Measurements from ENCODE around the gene MMP11.

MMP11 gene

DNA sequence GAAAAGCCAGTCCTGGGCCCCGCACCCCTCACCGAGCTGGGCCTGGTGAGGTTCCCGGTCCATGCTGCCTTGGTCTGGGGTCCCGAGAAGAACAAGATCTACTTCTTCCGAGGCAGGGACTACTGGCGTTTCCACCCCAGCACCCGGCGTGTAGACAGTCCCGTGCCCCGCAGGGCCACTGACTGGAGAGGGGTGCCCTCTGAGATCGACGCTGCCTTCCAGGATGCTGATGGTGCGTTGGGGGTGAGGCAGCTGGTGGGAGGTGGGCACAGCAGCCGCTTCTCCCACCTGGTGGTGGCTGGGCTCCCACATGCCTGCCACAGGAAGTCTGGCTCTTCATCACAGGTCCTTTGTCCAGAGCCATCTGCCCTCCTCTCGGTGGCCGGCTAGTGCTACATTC, 9.6 kb downstream of the MMP11 start:
- DNase-seq, result no peak

DNA sequence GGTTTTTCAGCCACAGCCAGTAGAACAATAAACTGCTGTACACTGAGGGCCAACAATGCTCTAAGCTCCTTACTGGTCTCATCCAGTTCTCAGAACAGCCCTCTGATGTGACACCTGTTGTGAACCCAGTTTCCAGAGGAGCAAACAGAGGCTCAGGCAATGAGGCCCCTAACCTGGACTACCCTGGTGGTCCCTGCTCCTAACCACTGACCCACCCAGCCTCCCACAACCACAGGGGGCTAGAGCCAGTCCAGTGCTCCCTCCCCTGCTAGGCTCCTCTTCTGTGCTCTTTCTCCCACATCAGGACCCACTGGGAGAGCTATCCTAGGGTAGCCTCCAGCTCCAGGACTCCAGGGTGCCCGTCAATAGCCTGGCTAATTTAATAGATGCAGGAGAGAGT, 10.1 kb downstream of the MMP11 start:
- no peak for DNase-seq

DNA sequence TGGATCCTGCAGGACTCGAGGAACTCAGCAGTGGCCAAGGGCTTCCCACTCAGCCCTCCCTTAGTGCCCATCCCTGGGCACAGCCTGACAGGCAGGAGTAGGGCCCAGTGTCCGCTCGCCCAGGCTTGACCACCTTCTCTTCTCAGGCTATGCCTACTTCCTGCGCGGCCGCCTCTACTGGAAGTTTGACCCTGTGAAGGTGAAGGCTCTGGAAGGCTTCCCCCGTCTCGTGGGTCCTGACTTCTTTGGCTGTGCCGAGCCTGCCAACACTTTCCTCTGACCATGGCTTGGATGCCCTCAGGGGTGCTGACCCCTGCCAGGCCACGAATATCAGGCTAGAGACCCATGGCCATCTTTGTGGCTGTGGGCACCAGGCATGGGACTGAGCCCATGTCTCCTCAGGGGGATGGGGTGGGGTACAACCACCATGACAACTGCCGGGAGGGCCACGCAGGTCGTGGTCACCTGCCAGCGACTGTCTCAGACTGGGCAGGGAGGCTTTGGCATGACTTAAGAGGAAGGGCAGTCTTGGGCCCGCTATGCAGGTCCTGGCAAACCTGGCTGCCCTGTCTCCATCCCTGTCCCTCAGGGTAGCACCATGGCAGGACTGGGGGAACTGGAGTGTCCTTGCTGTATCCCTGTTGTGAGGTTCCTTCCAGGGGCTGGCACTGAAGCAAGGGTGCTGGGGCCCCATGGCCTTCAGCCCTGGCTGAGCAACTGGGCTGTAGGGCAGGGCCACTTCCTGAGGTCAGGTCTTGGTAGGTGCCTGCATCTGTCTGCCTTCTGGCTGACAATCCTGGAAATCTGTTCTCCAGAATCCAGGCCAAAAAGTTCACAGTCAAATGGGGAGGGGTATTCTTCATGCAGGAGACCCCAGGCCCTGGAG, 10.9 kb downstream of the MMP11 start:
- DNase-seq, result no peak

DNA sequence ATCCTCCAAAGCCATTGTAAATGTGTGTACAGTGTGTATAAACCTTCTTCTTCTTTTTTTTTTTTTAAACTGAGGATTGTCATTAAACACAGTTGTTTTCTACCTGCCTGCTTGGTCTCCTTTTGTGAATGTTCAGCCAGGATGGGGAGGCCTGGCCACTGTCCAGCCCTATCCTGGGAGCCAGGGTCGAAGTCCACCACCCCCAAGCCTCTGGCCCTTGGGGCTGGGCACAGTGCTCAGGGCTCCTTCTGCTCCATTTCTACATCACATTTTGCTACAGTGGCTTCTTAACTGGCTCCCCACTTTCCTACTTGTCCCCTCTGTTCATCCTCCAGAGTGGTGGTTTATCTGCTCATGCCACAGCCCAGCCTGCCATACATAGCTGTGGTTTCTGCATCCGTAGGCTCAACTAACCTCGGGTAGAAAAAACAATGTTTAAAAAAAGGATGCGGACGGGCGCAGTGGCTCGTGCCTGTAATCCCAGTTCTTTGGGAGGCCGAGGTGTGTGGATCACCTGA, 11.6 kb downstream of the MMP11 start:
- no peak for DNase-seq

DNA sequence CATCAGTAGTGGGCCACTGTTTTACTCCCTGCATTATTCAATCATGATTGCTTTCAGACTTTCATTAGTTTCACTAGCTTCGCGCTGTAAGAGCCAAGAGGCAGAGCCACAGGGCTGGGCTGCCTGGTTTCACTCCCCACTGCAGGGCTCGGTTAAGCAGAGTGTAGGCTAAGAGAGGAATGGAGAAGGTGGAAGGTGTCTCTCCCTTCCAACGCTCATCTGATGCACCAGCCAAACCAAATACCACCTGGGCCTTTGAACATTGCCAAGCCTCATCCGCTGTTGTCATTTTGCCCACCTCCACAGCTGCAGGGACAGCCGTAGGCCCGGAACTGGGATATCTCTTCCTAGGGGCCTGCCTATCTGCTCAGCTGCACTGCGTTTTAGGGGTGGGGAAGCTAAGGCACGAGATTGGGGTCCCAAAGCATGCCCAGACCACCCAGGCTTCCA, 13.6 kb downstream of the MMP11 start:
- no peak for DNase-seq

DNA sequence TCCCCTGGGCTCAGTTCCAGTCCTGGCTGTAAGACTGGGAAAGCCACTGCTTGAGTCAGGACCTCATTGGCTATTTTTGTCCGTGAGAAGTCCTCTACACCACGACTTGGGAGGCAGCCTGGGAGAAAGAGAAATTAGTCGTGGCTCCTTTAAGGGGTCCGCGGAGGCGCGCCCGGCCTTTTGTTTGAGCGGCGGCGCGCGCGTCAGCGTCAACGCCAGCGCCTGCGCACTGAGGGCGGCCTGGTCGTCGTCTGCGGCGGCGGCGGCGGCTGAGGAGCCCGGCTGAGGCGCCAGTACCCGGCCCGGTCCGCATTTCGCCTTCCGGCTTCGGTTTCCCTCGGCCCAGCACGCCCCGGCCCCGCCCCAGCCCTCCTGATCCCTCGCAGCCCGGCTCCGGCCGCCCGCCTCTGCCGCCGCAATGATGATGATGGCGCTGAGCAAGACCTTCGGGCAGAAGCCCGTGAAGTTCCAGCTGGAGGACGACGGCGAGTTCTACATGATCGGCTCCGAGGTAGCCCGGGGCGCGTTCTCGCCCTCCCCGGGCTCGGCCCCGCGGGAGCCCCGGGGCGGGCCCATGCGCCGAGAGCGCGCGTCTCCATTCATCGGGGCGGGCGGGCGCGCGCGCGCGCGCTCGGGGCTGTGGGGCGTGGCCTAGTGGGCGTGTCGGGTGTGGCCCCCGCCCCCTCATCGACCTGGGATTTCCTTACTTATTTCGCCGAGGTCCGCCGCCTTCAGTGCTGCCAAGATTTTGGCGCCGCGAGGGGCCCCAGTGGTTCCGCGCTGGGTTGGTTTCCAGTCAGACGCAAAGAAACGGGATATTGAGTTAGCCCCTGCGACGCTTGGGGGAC, 14.3 kb downstream of the MMP11 start, which contains the start of gene SMARCB1:
Gene SMARCB1, plus strand, starts transcription at position 215 of the 848 bp plus-strand sequence. Its CDS starts 204 bp downstream, at position 419.
- DNase-seq, result peak; percentile 95

DNA sequence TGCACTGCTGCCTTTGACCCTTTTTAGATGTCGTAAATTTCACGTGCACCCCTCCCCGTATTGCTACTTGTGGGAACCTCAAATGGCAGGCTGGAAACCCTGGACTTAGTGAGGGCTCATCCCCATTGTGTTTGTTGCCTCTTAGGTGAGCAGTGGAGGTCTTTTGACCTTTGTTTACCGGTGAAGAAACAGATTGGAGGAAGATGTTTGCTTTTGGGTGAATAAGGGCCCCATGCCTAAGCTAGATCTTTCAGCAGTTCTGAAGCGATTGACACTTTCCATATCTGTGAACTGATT, 14.9 kb downstream of the MMP11 start:
- no peak for DNase-seq

DNA sequence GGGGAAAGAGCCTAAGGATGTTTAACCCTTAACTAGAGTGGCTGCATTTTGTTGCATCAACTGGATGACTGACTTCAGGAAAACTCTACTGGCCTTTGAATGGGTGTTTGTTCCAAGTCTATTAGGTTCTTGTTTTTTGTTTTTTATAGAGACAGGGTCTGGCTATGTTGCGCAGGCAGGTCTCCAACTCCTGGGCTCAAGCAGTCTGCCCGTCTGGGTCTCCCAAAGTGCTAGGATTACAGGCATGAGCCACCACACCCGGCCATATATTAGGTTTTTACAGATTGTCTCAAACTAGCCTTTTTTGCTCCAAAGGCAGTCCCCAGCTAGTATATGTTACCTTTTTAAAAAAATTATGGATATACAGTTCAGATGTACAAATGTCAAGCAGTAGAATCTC, 15.3 kb downstream of the MMP11 start:
- no peak for DNase-seq

DNA sequence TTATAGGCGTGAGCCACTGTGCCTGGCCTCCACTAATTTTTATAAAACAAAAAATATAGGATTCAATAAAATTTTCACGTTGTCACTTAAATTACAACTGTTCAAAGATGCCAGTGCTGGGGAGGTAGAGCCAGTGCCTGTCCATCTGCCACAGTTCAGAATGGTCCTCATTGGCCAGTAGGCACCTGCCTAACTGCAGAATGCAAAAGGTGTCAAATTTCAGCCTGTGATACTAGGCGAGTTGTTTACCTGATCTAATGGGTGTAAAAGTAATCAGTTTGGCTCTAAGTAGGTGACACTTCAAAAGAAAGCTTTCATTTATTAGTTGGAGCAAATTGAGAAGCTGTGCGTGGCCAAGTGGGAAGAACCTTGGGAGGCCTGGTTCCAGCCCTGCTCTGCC, 16.5 kb downstream of the MMP11 start:
- DNase-seq, result peak; percentile 58

DNA sequence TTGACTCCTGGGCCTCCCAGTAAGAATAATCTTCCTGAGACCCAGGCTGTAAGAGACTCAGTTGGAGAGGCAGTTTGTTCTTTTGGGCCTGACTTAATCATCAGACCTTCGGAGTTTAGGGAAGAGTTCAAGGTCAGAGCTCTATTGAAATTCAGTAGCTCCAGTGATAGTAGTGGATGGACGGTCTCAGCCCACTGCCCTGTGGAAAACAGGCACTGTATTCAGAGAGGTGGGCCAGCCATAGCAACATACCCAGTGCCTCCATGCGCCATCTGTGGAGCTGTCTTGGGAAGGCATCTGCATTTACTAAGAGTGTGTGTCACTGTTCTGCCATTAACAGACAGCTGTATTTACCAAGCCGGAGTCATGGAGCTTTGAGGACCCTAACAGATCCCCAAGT, 17.0 kb downstream of the MMP11 start:
- DNase-seq, result peak; percentile 27

DNA sequence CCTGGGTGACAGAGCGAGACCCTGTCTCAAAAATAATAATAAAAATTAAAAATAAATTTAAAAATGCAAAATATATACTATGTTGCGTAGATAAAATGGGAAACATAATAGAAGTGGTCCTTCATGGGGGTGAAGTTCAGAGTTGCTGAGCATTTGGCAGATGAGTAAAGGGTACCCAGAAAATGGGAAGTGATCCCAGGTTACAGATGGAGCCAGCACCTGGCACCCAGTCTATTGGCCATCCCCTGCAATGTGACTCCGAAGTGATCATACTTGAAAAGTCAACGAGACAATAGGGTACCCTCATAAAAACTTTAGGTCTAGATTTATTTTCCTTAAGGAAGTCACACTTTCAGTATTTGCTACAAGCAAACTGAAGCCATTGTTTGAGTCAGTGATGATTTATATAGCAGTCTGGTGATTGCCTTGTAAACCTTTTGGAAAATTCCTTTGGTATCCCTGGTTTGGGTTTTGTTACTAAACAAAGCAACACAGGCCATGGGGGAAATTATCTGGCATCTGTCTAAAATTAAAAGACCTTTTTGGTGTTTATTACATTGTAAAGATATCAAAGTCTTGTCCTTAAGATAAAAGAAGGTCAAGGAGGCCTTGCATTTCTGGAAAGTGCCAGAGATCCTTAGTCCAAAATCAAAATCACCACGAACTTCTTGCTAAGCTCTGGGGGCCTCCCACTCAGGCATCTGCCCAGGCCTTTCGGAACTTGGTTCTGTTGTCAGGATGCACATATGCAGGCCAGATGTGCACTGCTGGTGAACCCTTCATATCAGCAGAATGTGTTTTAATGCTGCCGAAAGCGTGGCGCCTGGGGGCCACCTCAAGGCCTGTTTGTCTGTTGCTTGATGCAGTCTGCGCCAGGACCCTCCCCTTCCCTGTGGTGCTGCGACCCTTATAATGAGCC, 18.4 kb downstream of the MMP11 start:
- DNase-seq, result no peak

DNA sequence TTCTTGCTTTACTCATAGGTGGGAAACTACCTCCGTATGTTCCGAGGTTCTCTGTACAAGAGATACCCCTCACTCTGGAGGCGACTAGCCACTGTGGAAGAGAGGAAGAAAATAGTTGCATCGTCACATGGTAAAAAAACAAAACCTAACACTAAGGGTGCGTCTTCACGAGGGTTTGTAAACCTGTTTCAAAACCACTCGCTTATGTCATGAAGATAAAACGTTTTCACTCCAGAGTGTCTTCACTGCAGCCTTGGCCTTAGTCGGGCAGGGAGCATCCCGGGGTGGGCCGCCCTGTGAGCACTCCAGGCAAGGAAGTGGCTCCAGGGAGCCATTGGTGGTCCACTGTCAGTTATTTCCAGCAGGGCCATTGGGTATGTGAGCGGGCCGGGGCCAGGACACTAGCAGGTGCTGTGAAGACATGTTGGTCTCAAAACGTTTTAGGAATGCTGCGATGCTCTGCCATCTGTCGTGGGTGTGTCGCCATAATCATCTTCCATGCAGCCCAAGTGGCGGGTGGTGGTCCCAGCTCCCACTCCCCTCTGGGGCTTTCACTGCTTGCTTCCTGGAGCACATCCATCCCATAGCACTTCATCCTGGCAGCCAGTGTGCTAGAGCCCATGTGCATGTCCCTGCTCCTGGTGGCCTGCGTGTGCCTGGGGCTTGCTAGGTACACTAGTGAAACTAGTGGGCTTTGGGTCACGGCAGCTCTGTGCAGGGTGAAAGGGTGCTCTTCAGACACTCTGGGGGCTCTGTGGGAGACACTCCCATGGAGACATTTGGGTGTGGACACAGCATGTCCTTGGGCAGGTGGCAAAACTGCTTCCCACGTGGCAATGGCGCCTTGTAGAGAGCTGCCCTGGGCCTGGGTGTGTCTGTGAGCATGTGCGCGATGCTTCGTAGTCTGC, 19.3 kb downstream of the MMP11 start:
- DNase-seq, result no peak

DNA sequence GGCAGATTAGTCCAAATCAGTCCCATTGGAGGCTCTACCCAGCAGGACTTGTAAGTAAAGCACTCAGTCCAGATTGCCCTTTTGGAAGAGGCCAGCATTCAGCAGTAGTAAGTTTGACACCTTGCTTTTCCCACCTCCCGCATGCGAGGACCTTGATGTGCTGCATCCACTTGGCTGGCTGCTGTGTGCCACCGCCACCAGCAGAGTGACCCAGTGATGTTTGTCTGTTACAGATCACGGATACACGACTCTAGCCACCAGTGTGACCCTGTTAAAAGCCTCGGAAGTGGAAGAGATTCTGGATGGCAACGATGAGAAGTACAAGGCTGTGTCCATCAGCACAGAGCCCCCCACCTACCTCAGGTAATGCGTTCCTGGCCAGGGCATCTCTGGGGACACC, 20.7 kb downstream of the MMP11 start:
- no peak for DNase-seq

DNA sequence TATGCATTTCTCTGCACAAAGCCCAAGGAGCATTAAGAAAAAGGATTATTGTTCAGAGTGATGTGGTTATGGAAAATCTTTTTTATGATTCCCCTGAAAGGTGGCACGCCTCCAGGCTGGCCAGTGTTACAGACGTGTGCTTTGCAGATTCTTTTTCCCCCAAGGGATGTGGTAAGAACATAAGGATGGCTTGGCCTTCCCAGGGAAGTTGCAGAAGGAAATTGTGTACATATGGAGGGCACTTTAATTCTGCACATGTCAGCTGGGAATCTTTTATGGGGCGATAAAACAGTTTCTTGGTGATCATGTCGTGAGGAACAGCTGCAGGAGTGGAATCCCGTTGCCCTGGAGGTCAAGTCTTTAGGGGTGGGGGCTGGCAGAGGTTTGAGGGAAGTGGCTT, 23.8 kb downstream of the MMP11 start:
- peak; percentile 35 for DNase-seq

DNA sequence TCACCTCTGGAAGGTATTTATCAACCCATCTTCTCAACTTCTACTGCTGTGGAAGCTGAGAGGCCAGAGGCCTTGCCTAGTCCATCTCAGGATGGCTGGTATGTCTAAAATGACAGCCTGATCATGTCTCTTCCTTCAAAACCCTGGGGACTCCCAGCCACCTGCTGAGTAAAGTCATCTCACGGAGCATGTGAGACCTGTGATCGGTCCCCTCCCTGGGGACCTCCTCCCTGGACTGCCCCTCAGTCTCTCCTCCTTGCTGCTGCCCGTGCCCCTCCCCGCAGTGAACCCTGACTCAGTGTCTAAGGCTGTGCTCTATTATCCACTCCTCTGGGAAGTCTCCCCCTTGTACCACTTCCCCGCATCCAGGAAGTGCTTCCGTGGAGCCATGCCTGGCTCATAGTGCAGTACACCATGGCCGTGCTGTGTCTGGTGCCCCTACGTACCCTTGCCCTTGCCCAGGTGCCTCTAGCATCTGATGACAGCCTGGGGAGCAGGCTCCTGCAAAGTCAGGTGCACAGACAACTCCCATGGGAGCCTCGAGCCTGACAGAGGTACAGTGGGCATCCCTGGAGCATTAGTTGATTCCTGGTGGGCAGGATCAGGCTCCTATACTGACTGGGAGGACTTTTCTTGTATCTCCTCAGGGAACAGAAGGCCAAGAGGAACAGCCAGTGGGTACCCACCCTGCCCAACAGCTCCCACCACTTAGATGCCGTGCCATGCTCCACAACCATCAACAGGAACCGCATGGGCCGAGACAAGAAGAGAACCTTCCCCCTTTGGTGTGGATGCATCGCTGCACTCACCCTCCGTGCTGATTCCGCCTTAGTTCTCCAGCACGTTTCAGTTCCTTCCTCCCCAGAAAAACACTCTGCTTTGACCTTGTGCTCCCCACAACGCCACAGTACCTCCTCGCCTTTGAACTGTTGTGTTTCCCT, 27.9 kb downstream of the MMP11 start:
- DNase-seq, result no peak

DNA sequence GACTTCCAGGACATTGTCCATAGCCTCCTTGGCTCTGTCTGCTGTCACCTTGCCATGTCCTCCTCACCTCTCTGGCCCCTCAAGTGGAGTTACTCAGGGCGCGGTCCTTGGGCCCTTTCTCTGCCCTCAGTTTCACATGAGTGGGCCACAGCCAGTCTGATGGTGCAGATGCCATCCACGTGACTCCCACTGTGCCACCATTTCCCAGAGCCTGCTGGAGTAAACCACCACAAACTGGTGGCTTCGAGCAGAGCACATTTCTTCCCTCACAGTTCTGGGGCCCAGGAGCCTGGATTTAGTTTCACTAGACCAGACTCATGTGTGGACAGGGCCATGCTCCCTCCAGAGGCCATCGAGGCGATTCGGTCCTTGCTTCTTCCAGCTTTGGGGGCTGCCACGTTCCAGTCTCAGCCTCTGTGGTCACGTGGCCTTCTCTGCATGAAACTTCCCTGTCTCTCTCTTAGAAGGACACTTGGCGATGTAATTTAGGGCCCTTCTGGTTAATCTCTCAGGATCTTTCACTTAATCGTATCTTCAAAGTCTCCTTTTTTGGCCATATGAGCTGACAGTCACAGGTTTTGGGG, 28.7 kb downstream of the MMP11 start:
- DNase-seq, result no peak

DNA sequence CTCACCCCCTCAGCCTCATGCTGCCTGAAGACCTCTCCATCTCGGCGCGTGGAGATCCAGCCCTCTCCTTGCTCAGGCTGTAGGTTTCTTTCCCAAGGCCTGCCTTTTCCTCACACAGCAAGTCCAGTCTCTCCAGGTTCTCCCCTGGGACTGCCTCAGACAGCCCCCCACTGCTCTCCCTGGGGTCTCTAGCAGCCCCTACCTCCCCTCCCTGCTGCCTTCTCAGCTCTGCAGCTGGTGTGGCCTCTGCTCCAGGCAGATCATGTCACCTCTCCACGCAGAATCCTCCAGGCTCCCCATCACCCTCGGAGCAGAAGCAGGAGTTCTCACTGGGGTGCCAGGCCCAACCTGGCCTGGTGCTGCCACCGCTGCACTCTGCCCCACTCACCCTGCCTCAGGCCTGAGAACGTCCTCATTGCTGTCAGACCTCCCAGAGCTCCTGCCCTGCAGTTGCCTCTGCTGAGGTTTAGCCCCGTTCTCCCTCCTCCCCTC, 29.3 kb downstream of the MMP11 start:
- no peak for DNase-seq

DNA sequence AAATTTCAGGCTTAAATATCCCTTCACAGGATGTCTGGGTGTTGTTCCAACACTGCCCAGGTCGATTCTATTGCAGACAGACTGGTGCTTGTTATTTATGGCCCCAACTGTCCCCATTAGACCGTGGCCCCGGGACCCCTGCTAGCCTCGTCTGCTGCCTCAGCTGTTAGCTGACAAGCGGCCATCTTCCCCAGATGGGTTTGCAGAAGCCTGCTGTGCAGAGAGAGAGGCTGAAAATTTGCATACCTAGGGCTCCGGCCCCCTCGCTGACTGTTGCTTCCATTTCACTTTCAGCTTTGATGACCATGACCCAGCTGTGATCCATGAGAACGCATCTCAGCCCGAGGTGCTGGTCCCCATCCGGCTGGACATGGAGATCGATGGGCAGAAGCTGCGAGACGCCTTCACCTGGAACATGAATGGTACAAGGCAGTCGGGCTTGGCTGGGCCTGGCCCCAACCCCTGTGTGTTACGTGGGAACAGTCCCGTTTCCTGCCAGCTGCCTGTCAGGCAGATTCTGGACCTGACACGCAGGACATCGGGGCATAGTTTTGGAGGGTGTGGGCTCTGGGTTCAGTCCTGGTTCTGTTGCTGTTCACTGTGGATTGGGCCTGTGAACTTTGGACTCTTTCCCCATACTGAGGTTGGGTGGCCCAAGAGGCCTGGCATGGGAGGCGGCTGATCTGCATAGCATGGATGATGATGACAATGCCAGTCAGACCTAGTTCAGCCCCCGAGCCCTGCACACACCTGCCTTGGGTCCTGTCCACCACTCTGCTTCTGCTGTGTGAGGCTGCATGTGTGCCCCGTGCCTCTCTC, 30.6 kb downstream of the MMP11 start:
- DNase-seq, result no peak

DNA sequence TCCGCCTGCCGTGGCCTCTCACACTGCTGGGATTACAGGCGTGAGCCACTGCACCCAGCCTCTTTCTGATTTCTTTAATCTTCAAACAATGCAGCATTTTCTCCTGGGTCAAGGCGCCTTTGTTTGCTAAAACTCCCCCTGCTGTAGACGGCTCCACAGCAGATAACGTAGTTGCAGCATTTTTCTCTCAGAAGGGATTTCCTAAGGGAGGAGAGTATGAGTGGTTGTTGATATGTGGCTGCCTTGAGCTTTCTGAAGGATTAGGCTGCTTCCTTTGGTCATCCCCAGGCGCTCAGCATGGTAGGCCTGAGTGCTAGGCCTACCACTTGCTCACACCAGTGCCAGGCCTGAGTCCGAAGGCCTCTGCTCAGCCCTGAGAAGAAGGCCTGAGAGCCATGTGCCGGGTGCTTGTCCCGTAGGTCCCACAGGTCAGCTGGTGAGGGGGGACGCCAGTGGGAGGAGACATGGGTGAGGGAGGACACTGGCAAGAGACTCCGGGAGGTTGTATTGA, 32.2 kb downstream of the MMP11 start:
- no peak for DNase-seq

Data from NCI-H69 (cell line).